ENCODE data around the gene GSN.

GRCh38 chr9:121271368-121272341 is 3.7 kb downstream of the GSN start:
- no peak for TF ChIP-seq CTCF (conservative IDR thresholded peaks at IDR 0.05)
- no peak for TF ChIP-seq ZFX (IDR thresholded peaks at IDR 0.05)

Data from C4-2B (cell line).